Measurements from ENCODE around the gene IRF3.

The IRF3 gene

DNA sequence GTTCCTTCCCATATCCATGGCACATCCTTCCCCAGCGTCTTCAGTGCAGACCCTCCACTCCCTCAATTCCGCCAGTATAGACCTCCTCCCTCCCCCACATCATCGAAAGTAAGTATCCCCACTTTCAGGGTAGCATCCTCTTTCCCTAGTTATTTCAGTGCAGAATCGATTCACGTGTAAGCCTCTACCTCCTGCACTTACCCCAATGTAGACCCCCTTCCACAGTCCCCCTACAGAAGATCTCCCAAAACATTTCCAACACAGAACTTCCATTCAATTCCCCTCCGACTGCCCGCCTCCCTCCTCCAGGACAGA is 664 bp downstream of the IRF3 start:
- no peak for DNase-seq

DNA sequence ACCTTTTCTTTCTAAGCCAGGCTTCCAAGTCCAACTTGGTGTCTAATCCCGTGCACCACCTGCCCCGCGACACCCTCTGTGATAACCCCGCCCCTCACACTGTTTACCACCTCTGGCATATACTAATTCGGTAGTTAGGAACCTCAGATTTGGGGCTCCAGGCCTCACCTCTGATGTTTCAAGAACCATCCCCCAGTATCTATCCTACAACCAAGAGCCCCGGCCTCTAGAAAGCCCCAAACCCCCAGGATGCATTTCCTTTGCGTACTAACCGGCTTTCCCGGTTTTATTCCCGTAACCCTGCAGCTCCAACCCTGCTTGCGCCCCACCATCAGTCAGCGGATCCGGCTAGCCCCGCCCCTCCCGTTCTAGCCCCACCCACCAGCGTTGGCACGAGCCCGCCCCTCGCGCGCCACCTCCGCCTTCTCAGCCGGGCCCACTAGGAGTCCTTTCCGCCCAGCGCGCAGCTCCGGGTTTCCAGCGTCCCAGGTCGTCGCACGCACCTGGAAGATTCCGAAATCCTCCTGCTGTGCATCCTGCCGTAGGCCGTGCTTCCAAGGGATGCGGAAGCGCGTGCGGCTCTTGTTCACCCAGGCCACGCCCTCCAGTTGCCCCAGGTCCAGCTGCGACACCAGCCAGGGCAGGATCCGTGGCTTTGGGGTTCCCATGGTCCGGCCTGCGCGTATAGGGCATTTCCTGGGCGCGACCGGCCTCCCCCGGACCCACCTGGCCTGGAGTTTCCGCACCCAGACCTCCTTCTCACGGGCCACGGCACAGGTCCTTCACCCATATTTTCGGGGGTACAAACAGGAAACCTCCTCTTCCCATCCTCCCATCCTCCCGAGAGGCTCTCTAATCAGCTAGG is 1.3 kb downstream of the IRF3 start:
- DNase-seq: peak; percentile 82

DNA sequence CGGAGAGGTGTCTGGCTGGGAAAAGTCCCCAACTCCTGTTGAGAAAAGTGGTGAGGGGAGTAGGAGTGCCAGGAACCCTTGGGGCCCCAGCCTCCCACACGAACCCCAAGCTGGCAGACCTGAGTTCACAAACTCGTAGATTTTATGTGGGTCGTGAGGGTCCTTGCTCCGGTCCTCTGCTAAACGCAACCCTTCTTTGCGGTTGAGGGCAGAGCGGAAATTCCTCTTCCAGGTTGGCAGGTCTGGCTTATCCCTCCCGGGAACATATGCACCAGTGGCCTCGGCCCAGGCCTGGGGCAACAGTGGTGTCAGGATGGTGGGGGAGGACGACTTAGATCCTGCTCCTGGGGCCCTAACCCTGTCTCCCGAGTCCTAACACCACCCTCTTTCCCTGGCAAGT is 2.4 kb downstream of the IRF3 start:
- no peak for DNase-seq

DNA sequence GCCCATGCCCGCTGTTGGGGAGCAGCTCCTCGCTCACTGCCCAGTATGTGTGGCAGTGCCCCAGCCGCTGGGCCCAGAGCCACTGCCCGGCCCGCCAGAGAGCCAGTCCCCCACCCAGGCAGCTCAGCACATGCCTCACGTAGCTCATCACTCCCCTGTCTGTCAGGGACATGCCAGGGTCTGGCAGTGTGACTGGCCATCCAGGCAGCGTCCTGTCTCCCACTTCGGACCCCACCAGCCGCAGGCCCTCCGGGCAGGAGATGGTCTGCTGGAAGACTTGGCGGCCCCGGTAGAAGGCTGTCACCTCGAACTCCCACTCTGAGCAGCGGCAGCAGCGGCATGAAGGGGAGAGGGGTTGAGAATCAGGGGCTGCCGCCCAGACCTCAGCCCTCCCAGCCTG is 3.6 kb downstream of the IRF3 start:
- no peak for DNase-seq

DNA sequence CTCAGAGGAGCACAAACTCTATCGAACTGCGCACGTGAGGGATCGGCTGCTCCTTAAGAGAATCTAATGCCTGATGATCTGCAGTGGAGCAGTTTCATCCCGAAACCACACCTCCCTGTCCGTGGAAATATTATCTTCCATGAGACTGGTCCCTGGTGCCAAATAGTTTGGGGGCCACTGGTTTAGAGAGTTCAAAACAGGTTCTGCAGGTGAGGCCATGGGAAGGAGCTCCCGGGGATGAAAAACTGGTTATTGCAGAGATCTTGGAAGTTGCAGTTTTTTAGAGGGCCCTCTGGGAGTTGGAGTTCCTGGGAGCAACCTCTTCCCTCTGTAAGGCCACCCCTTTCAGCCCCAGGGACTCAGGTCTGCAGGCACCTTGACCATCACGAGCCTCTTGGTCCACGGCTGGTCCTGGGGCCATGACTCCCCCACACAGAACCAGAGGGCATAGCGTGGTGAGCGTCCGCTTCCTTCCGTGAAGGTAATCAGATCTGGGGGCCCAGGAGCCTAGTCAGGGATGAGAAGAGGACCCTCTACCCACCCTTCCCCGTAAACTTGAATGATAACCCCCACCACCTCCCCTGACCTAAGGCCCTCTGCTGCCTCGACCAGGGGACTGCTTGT is 5.2 kb downstream of the IRF3 start:
- DNase-seq: no peak

DNA sequence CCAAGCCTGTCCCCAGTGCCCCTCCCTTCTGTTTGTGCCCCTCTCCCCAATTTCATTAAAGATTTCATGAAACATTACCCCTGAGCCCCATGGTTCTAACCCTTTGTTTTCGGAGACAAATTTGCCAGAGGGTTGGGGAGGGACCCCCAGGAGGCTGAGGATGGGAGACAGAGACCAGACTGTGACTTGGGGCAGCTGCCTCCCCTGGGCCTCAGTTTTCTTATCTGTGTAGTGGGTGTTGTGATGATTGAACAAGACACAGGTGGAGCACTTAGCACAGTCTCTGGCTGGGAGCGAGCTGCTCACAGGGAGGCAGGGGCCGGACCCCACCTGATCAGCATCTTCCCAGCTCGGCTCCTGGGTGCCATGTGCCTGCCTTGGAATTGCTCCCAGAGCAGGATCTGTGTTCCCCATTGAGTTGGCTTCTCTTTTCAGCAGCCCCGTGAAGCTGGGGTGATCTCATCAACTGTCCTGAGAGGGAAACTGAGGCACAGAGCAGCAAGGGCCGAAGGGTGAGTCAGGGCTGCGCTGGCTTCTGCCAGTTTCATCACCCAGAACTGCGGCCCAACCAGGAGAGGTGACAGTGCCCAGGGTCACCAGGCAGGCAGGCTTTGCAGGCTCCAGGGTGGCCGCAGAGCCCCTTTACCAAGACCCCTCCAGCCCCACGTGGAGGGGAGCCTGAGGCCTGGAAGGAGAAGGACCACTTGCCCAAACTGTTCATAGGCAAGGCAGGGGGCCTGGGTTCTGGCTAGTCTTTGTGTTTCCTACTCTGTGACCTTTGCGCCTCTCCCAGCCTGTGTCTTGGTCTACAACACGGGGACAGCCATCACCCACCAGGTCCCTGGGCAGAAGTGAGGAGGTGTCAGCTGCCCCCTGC is 6.9 kb downstream of the IRF3 start:
- DNase-seq: no peak

DNA sequence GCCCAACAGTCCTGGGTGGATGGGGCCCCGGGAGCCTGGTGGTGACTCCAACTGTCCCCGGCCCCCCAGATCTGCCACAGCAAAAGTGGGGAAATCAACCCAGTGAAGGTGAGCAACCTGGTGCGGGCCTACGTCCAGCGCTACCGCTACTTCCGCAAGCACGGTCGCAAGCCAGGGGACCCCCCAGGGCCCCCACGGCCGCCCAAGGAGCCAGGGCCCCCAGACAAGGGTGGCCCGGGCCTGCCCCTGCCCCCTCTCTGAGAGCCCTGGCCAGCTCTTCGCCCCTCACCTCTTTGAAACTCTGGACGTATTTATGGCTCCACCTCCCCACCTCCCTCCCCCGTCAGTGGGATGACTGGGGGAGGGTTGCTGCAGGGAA is 7.5 kb downstream of the IRF3 start:
- DNase-seq: no peak

DNA sequence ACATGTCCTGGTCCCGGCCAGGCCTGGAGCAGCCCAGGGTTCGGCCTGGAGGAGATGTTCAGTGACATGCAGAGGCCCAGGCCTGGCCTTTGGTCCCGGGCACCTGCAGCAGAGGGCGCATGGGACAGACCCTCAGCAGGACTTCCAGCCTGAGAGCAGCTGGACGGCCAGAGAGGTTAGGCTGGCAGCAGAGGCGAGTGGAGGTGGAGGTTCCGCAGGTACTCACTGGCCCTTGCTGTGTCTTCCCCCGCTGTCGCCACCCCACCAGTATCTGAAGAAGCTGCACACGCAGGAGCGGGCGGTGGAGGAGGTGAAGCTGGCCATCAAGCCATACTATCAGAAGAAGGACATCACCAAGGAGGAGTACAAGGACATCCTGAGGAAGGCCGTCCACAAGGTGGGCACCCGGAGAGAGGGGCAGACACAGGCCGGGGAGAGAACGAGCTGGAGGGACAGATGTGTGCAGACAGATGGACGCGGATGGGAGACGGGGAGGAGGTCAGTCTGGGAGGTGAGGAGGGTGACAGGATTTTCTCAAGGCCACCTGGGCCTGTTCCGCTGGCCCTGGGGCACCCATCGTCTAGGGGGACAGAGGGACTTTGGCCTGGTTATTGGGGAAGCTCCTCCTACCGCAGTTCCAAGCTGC is 8.0 kb downstream of the IRF3 start:
- DNase-seq: no peak

DNA sequence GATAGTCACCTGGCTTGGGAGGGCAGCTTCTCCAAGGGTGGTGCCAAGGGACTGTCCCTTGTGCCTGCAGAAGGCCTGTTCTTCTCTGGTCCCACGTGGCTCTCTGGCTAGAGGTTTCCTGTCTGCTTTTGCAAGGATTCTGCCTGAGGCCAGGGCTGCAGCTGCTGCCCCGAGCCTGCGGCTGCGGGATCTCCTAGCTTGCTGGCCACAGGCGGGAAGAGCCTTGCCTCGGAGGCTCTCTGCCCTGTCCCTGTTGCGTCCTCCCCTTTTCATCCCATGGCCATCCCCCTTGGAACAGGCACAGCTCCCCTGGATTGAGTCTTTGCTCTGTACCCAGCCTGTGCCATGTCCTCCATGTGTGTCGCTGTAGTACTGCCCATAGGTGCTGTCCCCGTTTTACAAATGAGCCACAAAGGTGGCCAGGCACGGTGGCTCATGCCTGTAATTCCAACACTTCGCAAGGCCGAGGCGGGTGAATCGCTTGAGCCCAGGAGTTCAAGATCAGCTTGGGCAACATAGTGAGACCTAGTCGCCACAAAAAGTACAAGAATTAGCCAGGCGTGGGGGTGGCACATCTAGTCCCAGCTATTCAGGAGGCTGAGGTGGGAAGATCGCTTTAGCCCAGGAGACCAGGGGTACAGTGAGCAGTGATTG is 9.1 kb downstream of the IRF3 start:
- DNase-seq: no peak

DNA sequence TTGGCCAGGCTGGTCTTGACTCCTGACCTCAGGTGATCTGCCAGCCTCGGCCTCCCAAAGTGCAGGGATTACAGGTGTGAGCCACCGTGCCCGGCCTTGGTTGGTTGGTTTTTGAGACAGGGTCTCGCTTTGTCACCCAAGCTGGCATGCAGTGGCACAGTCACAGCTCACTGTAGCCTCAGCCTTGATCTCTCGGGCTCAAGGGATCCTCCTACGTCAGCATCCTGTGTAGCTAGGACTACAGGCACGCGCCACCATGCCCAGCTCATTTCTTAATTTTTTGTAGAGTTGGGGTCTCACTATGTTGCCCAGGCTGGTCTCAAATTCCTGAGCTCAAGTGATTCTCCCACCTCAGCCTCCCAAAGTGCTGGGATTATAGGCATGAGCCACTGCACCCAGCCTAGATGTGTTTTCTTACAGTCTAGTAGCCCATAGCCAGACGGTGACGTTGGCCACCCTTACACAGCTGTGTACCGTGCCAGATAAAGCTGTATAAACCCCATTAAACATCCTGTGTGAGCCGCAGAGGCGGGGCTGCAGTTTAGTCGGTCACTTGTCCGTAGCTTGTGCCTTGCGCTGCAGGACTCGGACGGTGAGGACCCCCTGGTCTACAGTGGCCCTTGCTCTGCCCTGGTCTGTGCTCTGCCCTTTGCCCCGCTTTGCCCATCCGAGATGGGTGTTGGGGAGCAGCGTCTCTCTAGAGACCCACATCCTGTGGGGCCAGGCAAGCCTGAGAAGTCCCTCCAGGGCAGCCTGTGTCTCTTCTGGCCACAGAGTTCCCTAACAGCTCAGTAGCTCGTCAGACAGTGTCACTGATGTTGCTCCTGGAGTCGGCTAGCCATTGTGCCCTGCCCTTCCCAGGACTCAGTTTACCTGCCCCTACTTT is 9.8 kb downstream of the IRF3 start:
- DNase-seq: no peak

DNA sequence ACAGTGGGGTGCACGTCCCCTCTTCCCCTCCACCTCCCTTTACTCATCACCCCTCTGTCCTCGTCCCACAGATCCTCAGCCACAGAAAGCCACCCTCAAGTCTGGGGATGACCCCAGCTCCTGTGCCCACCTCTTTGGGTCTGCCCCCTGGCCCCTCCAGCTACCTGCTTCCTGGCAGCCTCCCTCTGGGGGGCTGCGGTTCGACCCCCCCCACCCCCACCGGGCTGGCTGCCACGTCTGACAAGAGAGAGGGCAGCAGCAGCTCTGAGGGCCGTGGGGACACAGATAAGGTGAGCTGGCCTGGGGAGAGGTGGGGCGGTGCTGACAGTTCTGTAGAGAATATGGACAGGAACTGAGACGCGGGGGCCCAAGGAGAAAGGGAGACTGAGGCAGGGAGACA is 11.1 kb downstream of the IRF3 start:
- no peak for DNase-seq

DNA sequence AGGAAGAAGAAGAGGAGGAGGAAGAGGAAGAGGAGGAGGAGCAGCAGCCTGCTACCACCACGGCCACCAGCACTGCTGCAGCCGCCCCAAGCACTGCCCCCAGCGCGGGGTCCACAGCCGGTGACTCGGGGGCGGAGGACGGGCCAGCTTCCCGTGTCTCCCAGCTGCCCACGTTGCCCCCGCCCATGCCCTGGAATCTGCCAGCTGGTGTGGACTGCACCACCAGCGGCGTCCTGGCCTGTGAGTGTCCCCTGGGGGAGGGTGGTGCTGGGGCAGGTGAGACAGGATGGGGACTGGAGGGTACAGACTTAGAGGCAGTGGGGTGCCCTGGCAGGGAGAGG is 12.2 kb downstream of the IRF3 start:
- DNase-seq: no peak

DNA sequence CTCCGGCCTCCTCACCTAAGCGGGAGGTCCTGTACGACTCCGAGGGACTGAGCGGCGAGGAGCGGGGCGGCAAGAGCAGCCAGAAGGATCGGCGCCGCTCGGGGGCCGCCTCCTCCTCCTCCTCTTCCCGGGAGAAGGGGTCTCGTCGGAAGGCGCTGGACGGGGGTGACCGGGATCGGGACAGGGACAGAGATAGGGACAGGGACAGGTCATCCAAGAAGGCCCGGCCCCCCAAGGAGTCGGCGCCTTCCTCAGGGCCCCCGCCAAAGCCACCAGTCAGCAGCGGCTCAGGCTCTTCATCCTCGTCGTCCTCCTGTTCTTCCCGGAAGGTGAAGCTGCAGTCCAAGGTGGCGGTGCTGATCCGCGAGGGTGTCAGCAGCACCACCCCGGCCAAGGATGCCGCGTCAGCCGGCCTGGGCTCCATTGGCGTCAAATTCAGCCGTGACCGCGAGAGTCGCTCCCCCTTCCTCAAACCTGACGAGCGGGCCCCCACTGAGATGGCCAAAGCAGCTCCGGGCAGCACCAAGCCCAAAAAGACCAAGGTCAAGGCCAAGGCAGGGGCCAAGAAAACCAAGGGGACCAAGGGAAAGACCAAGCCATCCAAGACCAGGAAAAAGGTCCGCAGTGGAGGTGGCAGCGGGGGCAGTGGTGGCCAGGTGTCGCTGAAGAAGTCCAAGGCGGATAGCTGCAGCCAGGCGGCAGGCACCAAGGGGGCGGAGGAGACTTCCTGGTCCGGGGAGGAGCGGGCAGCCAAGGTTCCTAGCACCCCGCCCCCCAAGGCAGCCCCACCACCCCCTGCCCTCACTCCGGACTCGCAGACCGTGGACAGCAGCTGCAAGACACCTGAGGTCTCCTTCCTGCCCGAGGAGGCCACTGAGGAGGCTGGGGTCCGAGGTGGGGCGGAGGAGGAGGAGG is 12.8 kb downstream of the IRF3 start:
- no peak for DNase-seq

DNA sequence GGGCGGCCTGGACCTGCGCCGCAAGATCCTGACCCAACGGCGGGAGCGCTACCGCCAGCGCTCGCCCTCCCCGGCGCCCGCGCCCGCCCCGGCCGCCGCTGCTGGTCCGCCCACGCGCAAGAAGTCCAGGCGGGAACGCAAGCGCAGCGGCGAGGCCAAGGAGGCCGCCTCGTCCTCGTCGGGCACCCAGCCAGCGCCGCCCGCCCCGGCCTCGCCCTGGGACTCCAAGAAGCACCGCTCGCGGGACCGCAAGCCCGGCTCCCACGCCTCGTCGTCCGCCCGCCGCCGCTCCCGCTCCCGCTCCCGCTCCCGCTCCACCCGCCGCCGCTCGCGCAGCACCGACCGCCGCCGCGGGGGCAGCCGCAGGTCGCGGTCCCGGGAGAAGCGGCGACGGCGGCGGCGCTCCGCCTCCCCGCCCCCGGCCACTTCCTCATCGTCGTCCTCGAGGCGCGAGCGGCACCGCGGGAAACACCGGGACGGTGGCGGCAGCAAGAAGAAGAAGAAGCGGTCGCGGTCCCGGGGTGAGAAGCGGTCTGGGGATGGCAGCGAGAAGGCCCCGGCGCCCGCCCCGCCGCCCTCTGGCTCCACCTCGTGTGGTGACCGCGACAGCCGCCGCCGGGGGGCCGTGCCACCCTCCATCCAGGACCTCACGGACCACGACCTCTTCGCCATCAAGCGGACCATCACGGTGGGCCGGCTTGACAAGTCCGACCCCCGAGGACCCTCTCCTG is 13.7 kb downstream of the IRF3 start:
- DNase-seq: no peak

DNA sequence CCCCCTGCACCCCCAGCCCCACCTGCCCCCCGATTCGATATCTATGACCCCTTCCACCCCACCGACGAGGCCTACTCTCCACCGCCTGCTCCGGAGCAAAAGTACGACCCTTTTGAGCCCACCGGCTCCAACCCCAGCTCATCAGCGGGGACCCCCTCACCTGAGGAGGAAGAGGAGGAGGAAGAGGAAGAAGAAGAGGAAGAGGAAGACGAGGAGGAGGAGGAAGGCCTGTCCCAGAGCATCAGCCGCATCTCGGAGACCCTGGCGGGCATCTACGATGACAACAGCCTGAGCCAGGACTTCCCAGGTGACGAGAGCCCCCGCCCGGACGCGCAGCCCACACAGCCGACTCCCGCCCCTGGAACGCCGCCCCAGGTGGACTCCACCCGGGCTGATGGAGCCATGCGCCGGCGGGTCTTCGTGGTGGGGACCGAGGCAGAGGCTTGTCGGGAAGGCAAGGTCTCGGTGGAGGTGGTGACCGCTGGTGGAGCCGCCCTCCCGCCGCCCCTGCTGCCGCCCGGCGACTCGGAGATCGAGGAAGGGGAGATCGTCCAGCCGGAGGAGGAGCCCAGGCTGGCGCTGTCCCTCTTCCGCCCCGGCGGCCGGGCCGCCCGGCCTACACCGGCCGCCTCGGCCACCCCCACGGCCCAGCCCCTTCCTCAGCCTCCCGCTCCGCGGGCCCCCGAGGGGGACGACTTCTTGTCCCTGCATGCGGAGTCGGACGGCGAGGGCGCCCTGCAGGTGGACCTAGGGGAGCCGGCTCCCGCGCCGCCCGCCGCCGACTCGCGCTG is 14.4 kb downstream of the IRF3 start:
- no peak for DNase-seq

DNA sequence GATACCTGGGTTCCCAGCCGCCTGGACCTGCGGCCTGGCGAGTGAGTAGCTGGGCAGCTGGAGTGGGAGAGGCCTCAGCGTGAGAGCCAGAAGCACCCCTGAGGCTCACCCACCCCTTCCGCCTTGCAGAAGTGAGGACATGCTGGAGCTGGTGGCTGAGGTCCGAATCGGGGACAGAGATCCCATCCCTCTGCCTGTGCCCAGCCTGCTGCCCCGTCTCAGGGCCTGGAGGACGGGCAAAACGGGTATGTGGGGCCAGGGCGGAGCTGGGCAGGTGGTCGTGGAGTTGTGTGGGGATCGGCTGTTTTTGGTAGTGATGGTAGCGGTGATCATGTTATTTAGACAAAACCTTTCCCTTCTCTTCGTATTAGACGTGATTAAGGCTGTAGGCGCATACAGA is 19.1 kb downstream of the IRF3 start:
- DNase-seq: no peak

DNA sequence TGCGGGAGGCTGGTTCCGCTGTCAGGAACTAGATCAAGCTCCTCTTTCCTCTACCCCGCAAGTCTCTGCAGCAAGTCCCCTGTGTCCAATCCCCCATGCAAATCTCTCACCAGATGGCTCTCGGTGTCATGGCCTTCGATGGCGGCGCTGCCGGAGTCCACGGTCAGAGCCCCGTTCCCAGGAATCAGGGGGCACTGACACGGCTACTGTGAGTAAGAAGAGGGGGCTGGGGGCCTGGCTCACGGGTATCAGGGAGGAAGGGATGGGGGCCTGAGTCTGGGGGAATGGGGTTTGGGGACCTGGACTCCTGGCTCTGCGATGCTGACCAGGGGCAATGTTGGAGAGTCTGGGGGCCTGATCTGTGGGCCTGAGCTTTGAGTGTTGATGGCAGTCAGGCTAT is 19.7 kb downstream of the IRF3 start:
- no peak for DNase-seq

DNA sequence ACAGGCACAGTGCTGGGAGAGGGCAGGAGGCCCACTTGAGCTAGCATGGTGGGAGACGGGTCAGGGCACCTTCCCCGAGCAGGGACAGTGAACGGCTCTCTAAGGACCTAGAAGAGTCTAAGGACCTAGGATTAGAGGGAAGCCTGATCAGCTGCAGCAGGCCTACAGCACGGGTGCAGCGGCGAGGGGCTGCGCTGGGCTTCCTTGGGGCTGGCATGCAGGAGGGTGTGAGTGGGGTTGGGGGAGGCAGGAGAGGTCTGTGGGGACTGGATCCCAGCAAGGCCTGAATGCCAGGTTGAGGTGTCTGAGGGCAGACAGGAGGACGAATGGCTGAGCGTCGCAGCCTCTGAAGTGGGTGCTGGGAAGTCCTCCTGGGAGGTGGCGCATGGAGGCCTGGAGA is 20.1 kb downstream of the IRF3 start:
- DNase-seq: no peak

DNA sequence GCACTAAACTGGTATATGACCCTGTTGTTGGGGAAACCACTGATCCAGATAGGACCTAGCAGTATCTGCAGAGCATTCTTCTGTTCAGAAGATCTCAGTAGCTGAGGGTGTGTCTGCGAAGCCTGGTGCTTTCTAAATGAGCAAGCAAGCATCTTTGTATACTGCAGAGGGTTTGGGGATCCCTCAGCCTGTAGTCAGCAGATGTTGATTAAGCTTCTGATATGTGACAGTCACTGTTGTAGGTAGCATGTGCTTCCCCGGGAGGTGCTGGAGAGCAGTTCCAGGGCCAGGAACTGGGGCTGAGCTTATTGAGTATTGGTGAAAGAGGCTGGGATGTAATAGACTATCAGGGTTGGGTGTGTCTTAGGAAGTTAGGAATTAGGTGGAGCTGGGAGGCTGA is 22.2 kb downstream of the IRF3 start:
- DNase-seq: no peak

All from activated CD4-positive, alpha-beta T cell treated with anti-CD3 and anti-CD28 coated beads for 1 hour (primary cell).